MM.1S (cell line): ENCODE data around the gene RNF43.

Experiments used
- EZH2 ChIP-seq: fragments of 300-600 bp; sonication (generic); optimal IDR thresholded peaks from 2 replicates; pipeline ENCODE3; 2017; ENCODE audit warnings: low read depth, mild to moderate bottlenecking, antibody characterized with exemption, low read length, mixed read lengths
- TF ChIP-seq, protein P1 (sequence below): fragments of 300-600 bp; sonication (generic); IDR thresholded peaks from 2 replicates; pipeline ENCODE4 v1.5.1; 2016; ENCODE audit warnings: antibody characterized with exemption, low read length, mixed read lengths

DNA sequence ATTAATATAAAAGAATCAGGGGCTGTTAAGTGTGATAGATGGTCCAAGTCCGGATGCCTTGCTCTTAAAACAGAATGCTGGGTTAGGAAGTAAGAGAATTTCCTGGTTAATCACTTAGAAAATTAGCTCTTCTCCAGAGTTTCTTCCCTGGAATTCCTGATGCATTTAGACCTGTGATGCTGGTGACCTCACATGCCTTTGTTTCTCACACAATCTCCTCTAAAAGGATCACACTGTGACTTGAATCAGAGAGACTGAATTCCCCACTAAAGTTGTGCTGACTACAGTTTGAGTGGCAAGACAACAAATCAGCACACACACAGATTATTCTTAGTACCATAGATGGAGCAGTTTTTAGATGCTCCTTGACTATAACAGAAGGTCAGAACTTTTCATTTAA, 4.4 kb upstream of the RNF43 start:
- TF ChIP-seq, protein P1, sequence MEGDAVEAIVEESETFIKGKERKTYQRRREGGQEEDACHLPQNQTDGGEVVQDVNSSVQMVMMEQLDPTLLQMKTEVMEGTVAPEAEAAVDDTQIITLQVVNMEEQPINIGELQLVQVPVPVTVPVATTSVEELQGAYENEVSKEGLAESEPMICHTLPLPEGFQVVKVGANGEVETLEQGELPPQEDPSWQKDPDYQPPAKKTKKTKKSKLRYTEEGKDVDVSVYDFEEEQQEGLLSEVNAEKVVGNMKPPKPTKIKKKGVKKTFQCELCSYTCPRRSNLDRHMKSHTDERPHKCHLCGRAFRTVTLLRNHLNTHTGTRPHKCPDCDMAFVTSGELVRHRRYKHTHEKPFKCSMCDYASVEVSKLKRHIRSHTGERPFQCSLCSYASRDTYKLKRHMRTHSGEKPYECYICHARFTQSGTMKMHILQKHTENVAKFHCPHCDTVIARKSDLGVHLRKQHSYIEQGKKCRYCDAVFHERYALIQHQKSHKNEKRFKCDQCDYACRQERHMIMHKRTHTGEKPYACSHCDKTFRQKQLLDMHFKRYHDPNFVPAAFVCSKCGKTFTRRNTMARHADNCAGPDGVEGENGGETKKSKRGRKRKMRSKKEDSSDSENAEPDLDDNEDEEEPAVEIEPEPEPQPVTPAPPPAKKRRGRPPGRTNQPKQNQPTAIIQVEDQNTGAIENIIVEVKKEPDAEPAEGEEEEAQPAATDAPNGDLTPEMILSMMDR = no peak
- TF ChIP-seq EZH2 = no peak
